IMR-90 (cell line): ENCODE results near the gene FAM228B. TPM values are rescaled to one million over a fixed set of nuclear protein-coding genes. Genes with fewer than 3 reads are reported as not detected.

Experiments used
- ATAC-seq: fragments of 200-7000 bp; cut with Tn5 transposase; 2 replicates; pipeline ENCODE4 v1.9.1; 2020; ENCODE audit warnings: low read depth, mild to moderate bottlenecking, moderate library complexity
- BruUV-seq: library from RNA; stranded (reverse); fragments of 400-500 nt; replicated peaks from 2 replicates; lab custom pipeline; 2021; lab: Mats Ljungman, UMichigan
- CTCF ChIA-PET: fragments of 300-600 bp; formaldehyde crosslinking; extraction: SDS; loops from one replicate; lab custom pipeline; 2021; ENCODE audit warnings: antibody characterized with exemption; lab: Yijun Ruan, JAX
- POLR2A ChIA-PET: fragments of 300-600 bp; sonication (Branson Sonifier 250); formaldehyde crosslinking; loops from one replicate; lab custom pipeline; 2022; ENCODE audit warnings: antibody characterized with exemption; ENCODE audit not compliant: unreplicated experiment; lab: Charles Lee
- DNase-seq: peaks from one replicate; pipeline ENCODE4 v3.0.0; 2013
- H2AFZ ChIP-seq: replicated peaks from 2 replicates; pipeline ENCODE3; 2013; ENCODE audit warnings: low read length, mild to moderate bottlenecking; ENCODE audit not compliant: poor library complexity
- H2AK5ac ChIP-seq: 2 replicates; pipeline ENCODE4 v1.6.1; 2013; ENCODE audit warnings: low read depth, low read length, inconsistent platforms
- H2AK9ac ChIP-seq: replicated peaks from 2 replicates; pipeline ENCODE3; 2013; ENCODE audit warnings: mild to moderate bottlenecking, low read depth, low read length, moderate library complexity; ENCODE audit not compliant: poor library complexity
- H2BK120ac ChIP-seq: 2 replicates; pipeline ENCODE4 v1.6.1; 2013; ENCODE audit warnings: low read depth, low read length, inconsistent platforms
- H2BK15ac ChIP-seq: 3 replicates; pipeline ENCODE4 v1.6.1; 2013; ENCODE audit warnings: low read depth, low read length, inconsistent platforms
- H2BK20ac ChIP-seq: 2 replicates; pipeline ENCODE4 v1.6.1; 2013; ENCODE audit warnings: low read depth, mild to moderate bottlenecking, inconsistent platforms, low read length, moderate library complexity
- H2BK5ac ChIP-seq: 2 replicates; pipeline ENCODE4 v1.6.1; 2013; ENCODE audit warnings: mild to moderate bottlenecking, low read depth, low read length, inconsistent platforms; ENCODE audit not compliant: poor library complexity, severe bottlenecking
- H3K14ac ChIP-seq: replicated peaks from 2 replicates; pipeline ENCODE4 v1.6.1; 2013; ENCODE audit warnings: low read depth, low read length, inconsistent platforms
- H3K18ac ChIP-seq: 2 replicates; pipeline ENCODE4 v1.6.1; 2013; ENCODE audit warnings: low read depth, low read length, control low read depth
- H3K23ac ChIP-seq: 2 replicates; pipeline ENCODE4 v1.6.1; 2013; ENCODE audit warnings: low read depth, low read length, inconsistent platforms
- H3K27ac ChIP-seq: 2 replicates; pipeline ENCODE4 v1.5.1; 2013; ENCODE audit warnings: mild to moderate bottlenecking, control low read depth, low read length; ENCODE audit not compliant: insufficient read depth
- H3K27me3 ChIP-seq: 2 replicates; pipeline ENCODE4 v1.6.1; 2013; ENCODE audit warnings: low read length; ENCODE audit not compliant: control insufficient read depth, insufficient read depth
- H3K36me3 ChIP-seq: 2 replicates; pipeline ENCODE4 v1.6.1; 2013; ENCODE audit warnings: low read length, mixed read lengths; ENCODE audit not compliant: control insufficient read depth, insufficient read depth
- H3K4ac ChIP-seq: 2 replicates; pipeline ENCODE4 v1.6.1; 2013; ENCODE audit warnings: low read depth, low read length, inconsistent platforms
- H3K4me1 ChIP-seq: 2 replicates; pipeline ENCODE4 v1.6.1; 2013; ENCODE audit warnings: low read length, mixed read lengths; ENCODE audit not compliant: control insufficient read depth, insufficient read depth
- H3K4me2 ChIP-seq: 2 replicates; pipeline ENCODE4 v1.6.1; 2013; ENCODE audit warnings: low read depth, mild to moderate bottlenecking, control low read depth, low read length, moderate library complexity
- H3K4me3 ChIP-seq: 2 replicates; pipeline ENCODE4 v1.5.1; 2013; ENCODE audit warnings: low read depth, mild to moderate bottlenecking, control low read depth, low read length, moderate library complexity; ENCODE audit not compliant: insufficient read depth
- H3K56ac ChIP-seq: 2 replicates; pipeline ENCODE4 v1.6.1; 2013; ENCODE audit warnings: low read length, inconsistent platforms; ENCODE audit not compliant: insufficient read depth; ENCODE audit errors: extremely low read depth
- H3K79me1 ChIP-seq, 2 experiments: 2 replicates each; pipeline ENCODE4 v1.6.1; 2013; ENCODE audit warnings: low read length in 2 of 2, inconsistent platforms in 1 of 2, low read depth in 1 of 2
- H3K9ac ChIP-seq: 2 replicates; pipeline ENCODE4 v1.6.1; 2013; ENCODE audit warnings: low read depth, low read length, control low read depth
- H3K9me1 ChIP-seq: 2 replicates; pipeline ENCODE4 v1.6.1; 2013; ENCODE audit warnings: low read length, inconsistent platforms; ENCODE audit not compliant: insufficient read depth
- H3K9me3 ChIP-seq: 2 replicates; pipeline ENCODE4 v1.6.1; 2013; ENCODE audit warnings: low read length; ENCODE audit not compliant: control insufficient read depth, insufficient read depth
- H4K20me1 ChIP-seq: 2 replicates; pipeline ENCODE4 v1.6.1; 2013; ENCODE audit warnings: low read length, inconsistent platforms; ENCODE audit not compliant: insufficient read depth
- H4K5ac ChIP-seq: 2 replicates; pipeline ENCODE4 v1.6.1; 2013; ENCODE audit warnings: mild to moderate bottlenecking, low read depth, low read length, control low read depth
- H4K8ac ChIP-seq, 2 experiments: 2 replicates each; pipeline ENCODE4 v1.6.1; 2013; ENCODE audit warnings: low read depth in 2 of 2, low read length in 2 of 2, control low read depth in 1 of 2, inconsistent platforms in 1 of 2
- H4K91ac ChIP-seq: 2 replicates; pipeline ENCODE4 v1.6.1; 2013; ENCODE audit warnings: low read depth, low read length, inconsistent platforms; ENCODE audit not compliant: insufficient read depth
- BHLHE40 ChIP-seq: fragments of 150-350 bp; IDR thresholded peaks from 2 replicates; pipeline ENCODE4 v1.6.1; 2016; ENCODE audit warnings: mild to moderate bottlenecking, low read depth, low read length
- CHD1 ChIP-seq: IDR thresholded peaks from 2 replicates; pipeline ENCODE4 v1.6.1; 2012; ENCODE audit warnings: low read depth, low read length, improper control_type of control experiment
- ELK1 ChIP-seq: fragments of 150-350 bp; IDR thresholded peaks from 2 replicates; pipeline ENCODE4 v1.6.1; 2016; ENCODE audit warnings: low read depth, mild to moderate bottlenecking, low read length, moderate library complexity, borderline replicate concordance
- WGBS, 2 experiments: methylation state at CpG; one replicate each; pipeline versions ENCODE4 v1.1.5 to v1.1.7; 2013; ENCODE audit warnings: missing lambda C conversion rate in 2 of 2; ENCODE audit not compliant: insufficient read length in 1 of 2; ENCODE audit errors: extremely low coverage in 2 of 2; 5-methylcytosine and 5-hydroxymethylcytosine counted together
- dilution Hi-C: fragments of 300-500 bp; cut with HindIII; formaldehyde crosslinking; loops from one replicate; pipeline ENCODE4 v1.14.3; 2018; ENCODE audit warnings: low sequenced_read_pairs; ENCODE audit not compliant: unreplicated experiment
- in situ Hi-C: fragments of 300-500 bp; cut with MboI; formaldehyde crosslinking; loops from 3 replicates; pipeline ENCODE4 v1.14.3; 2019; ENCODE audit warnings: low sequenced_read_pairs, inconsistent platforms, mixed read lengths
- intact Hi-C: fragments of 100-400 bp; cut with micrococcal nuclease; formaldehyde crosslinking; loops from 2 replicates; pipeline ENCODE4 v1.10.0; 2022
- polyA plus RNA-seq, 3 experiments: library from polyadenylated mRNA; depleted of rRNA; stranded (reverse); fragments of >200 nt; gene quantifications; 2 replicates each; pipeline ENCODE4 v1.2.3, GENCODE V29; 2012; ENCODE audit warnings: low replicate concordance in 1 of 3
- total RNA-seq: library from RNA; depleted of rRNA; stranded (reverse); fragments of >200 nt; gene quantifications from 2 replicates; pipeline ENCODE4 v1.2.3, GENCODE V29; 2012

The FAM228B gene
- total and polyA plus RNA-seq, 2 of the 4 experiments (the other 2 are of a cell fraction) = 2.0 to 2.9 TPM

- dilution Hi-C loops = no loop called here
- no peaks in the 10 kb centered on the region for H3K9me3 ChIP-seq
- in situ Hi-C loops = no loop called here
- H3K14ac ChIP-seq = no peak overlapping the region
- peaks cover 12 to 27% of the 10 kb centered on the region in 2 experiments for H3K79me1 ChIP-seq
- TF ChIP-seq BHLHE40 = no peak
- no peak for TF ChIP-seq ELK1
- TF ChIP-seq CHD1 = no peak
- peaks cover 11% of the 10 kb centered on the region for H3K9me1 ChIP-seq
- no peak overlapping the region for H3K9ac ChIP-seq
- no peak overlapping the region for H4K5ac ChIP-seq
- no peak overlapping the region for H4K8ac ChIP-seq
- intact Hi-C loops = no loop called here
- no peak overlapping the region for H4K91ac ChIP-seq
- no peaks in the 10 kb centered on the region for H3K27me3 ChIP-seq
- no TSS peak for BruUV-seq
- H2BK20ac ChIP-seq = no peak overlapping the region
- no peak overlapping the region for H3K23ac ChIP-seq
- H3K4me3 ChIP-seq = no peak overlapping the region
- DNase-seq = no peak
- H3K56ac ChIP-seq = no peak overlapping the region
- POLR2A ChIA-PET = no interaction called here
- H3K4me1 ChIP-seq = peaks cover 4% of the 10 kb centered on the region; the same call in 1 of the 2 replicates
- CTCF ChIA-PET = no interaction called here
- no peak overlapping the region for H3K27ac ChIP-seq
- no peak overlapping the region for H3K18ac ChIP-seq
- no peak overlapping the region for H2BK5ac ChIP-seq
- no peak overlapping the region for H2AK9ac ChIP-seq
- H2BK15ac ChIP-seq = no peak overlapping the region
- H3K4ac ChIP-seq = no peak overlapping the region
- no peaks in the 10 kb centered on the region for H4K20me1 ChIP-seq
- ATAC-seq = no peak
- peaks cover 13% of the 10 kb centered on the region for H3K36me3 ChIP-seq
- H2BK120ac ChIP-seq = no peak overlapping the region
- no peak overlapping the region for H3K4me2 ChIP-seq
- no peak overlapping the region for H2AK5ac ChIP-seq
- no peak overlapping the region for H2AFZ ChIP-seq
- WGBS, 2 experiments = no CpG with 5 or more reads among the region's 1 CpG
These were observed 37.0 kb upstream of the FAM228B start for GRCh38 chr2:24086241-24086640.
